Measurements from ENCODE around the gene IL17C. TPM values are rescaled to one million over a fixed set of nuclear protein-coding genes. Genes with fewer than 3 reads are reported as not detected.
A peak's percentile ranks its signal among the peaks of the same experiment; 100 is the strongest.

IL17C gene
- total and polyA plus RNA-seq, 2 of the 8 experiments (the other 6 are each of a cell fraction or from before 2014, with no cell fraction given): 1.1 to 1.9 TPM

- TF ChIP-seq TCF12 (IDR thresholded peaks at IDR 0.05; ENCODE audit: low read depth, low read length): peak; percentile 99
- no peak for TF ChIP-seq BRCA1 (IDR thresholded peaks at IDR 0.05; ENCODE audit: low read depth, low read length)
- TF ChIP-seq JUND (IDR thresholded peaks at IDR 0.05; ENCODE audit: low read length): no peak
- TF ChIP-seq NANOG (IDR thresholded peaks at IDR 0.05; ENCODE audit: insufficient read depth, low read depth, low read length, poor library complexity, severe bottlenecking): no peak
- no peak for TF ChIP-seq KDM4A (IDR thresholded peaks at IDR 0.05; ENCODE audit: low read depth, low read length, severe bottlenecking)
- TF ChIP-seq EGR1 (IDR thresholded peaks at IDR 0.05; ENCODE audit: borderline replicate concordance, low read depth, low read length): peak; percentile 60; the same call in 1 of the 2 replicates
- TF ChIP-seq POLR2AphosphoS5 (IDR thresholded peaks at IDR 0.05; ENCODE audit: low read depth, low read length): peak; percentile 70
Measured at GRCh38 chr16:88638323-88639230, at the start of gene IL17C (continued).

Measured in H1 (cell line).